Cardiac fibroblast (primary cell): ENCODE measurements around the gene PLA2G4D.

ENCODE experiments used
- DNase-seq, 2 donors: peaks; one replicate each; pipeline versions ENCODE4 v3.0.0 to v3.0.0-alpha.2; 2010; ENCODE audit warnings: low read depth in 2 of 2
- H3K4me3 ChIP-seq, 2 donors: replicated peaks in 1 of 2; 1 replicate in 1 of 2; 2 replicates in 1 of 2; pipeline ENCODE4 v1.5.1; 2011; ENCODE audit warnings: low read depth in 2 of 2, low read length in 2 of 2, mild to moderate bottlenecking in 2 of 2, moderate library complexity in 1 of 2
- TF ChIP-seq, protein P1 (sequence below): IDR thresholded peaks from one replicate; pipeline ENCODE4 v1.5.1; 2011; ENCODE audit warnings: low read depth, mild to moderate bottlenecking, low read length, inconsistent platforms

PLA2G4D gene

DNA sequence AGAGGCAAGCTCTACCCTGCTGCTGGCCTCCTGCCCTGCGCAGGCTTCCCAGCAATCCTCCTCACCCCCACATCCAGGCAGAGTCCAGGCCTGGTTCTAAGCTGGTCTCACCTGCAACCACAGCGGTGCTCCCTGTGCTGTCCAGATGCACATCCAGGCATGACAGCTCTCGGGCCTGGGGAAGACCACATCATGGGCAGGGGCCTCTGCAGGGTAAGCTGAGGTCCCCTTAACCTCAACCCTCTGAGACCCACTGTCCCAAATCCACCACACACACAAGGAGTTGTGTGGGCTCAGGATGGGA, 10.8 kb downstream of the PLA2G4D start:
- no peak overlapping the region for H3K4me3 ChIP-seq
- TF ChIP-seq, protein P1, sequence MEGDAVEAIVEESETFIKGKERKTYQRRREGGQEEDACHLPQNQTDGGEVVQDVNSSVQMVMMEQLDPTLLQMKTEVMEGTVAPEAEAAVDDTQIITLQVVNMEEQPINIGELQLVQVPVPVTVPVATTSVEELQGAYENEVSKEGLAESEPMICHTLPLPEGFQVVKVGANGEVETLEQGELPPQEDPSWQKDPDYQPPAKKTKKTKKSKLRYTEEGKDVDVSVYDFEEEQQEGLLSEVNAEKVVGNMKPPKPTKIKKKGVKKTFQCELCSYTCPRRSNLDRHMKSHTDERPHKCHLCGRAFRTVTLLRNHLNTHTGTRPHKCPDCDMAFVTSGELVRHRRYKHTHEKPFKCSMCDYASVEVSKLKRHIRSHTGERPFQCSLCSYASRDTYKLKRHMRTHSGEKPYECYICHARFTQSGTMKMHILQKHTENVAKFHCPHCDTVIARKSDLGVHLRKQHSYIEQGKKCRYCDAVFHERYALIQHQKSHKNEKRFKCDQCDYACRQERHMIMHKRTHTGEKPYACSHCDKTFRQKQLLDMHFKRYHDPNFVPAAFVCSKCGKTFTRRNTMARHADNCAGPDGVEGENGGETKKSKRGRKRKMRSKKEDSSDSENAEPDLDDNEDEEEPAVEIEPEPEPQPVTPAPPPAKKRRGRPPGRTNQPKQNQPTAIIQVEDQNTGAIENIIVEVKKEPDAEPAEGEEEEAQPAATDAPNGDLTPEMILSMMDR, result no peak
- no peak for DNase-seq

DNA sequence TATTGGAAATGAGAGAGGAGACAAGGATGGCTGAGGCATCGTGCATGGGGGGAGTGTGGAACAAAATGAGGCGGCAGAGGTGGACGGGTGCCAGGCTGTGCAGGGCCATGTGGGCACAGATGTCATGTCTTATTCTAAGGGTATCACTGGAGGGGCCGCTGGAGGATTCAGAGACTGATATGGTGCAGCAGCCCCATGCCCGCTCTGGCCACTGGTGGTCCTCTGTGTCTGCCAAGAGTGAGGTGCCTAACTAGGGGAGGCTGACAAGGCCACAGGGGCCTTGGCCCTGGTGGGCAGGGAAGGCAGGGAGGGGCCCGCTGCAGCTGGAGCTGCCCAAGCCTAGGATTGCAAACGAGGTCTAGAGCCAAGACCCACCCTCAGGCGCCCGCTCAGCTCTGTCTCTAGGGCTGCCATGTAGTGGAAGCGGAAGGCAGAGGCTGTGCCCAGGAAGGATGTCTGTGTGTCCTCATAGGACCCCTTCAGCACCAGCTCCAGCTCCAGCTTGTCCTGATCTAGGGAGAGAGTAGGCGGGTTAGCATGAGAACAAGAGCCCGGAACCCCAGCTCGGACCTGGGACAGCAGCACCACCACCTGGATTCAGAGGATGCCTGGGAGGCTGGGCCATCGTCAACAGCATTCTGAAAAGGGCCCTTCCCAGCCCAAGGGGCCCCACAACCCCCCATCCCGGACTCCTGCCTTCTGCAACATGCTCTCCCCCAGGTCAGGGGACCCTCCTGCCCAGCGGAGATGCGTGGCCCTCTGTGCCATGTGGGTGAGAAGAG, 11.3 kb downstream of the PLA2G4D start:
- TF ChIP-seq, protein P1, result no peak
- DNase-seq, result no peak
- H3K4me3 ChIP-seq, result no peak overlapping the region

DNA sequence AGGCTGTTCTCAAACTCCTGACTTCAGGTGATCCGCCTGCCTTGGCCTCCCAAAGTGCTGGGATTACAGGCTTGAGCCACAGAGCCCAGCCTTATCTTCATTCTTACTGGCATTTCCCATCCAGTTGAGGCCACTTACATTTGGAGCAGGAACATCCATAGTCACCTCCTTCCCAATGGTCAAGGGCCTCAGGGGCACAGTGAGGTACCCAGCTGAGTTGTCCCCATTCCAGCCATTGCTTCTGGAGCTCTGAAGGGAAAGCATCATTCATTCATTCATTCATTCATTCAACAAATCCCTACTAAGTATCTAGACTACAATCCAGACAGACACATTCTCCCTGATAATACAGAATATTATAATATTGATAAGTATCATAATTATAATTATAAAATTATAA, 12.2 kb downstream of the PLA2G4D start:
- H3K4me3 ChIP-seq, result no peak overlapping the region
- DNase-seq, result no peak
- TF ChIP-seq, protein P1, result no peak

DNA sequence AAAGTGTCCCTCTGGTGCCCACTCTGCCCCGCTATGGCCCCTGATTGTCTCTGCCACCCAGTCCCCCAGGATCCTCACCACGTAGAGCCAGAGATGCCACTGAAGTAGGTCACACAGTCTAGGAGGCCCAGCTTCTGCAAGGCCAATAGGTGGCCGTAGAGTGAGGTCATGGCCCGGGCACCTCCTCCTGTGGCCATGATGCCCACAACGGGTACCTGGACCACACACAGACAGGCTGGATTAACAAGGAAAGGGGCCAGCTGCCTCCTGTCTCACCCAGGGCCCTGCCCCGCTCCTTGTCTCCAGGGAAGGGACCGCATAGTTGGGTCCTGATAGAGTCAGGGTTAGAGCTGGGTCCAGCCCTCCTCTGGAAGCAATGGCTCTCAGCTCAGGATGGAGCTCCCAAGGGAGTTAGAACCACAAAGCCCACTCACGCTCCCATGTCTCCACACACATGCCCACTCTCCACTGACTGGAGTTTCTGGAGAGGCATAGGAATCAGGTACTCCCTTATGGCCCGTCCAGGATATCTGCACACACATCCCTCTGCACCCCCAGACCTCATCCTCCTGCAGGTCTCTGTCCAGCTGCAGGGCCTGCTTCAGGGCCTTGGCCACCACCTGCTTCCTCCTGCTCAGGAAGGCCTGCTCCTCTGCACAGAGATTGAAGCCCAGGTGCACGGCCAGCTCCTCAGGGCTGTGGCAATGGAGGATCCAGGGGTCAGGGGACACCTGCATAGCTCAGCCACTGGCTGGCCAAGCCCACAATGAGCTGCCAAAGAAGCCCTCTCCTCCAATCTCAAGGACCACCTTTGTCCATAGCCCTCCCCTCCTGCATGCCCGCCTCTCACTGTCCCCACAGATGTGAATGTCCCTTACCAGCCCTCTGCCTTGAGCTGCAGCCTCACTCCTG, 13.2 kb downstream of the PLA2G4D start:
- no peak overlapping the region for H3K4me3 ChIP-seq
- DNase-seq, result no peak
- TF ChIP-seq, protein P1, result no peak

DNA sequence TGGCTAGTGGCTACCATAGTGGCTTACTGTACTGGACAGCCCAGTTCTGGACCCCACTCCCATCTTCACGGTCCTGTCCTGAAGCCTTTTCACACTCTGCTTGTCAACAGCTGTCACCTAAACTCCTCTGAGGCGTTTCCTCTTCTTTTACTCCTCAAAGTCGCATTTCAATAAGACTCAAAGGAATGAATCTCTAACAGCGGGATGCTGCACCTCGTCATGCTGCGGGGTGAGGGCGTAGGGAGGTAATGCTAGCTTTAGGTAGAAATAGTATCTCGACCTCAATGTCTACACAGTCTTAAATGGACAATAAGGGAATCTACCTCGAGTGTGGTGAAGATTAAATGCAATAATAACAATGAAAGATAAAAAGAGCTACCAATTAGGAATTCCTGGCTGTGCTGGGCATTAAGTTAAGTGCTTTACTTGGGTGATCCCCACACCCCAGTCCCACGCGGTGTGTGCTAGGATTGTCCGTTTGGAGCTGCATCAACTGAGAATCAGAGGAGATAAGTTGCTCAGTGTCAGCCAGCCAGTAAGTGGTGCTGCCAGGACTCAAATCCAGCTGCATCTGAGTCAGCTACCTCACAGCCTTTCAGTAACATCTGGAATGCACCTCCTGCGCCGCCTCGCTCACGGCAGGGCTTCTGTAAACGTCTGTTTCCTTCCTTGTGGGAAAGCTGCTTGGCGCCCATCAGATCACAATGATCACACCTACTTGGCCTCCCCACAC, 14.0 kb downstream of the PLA2G4D start:
- TF ChIP-seq, protein P1, result no peak
- DNase-seq, result peak; percentile 19 to 48
- H3K4me3 ChIP-seq, result no peak overlapping the region

DNA sequence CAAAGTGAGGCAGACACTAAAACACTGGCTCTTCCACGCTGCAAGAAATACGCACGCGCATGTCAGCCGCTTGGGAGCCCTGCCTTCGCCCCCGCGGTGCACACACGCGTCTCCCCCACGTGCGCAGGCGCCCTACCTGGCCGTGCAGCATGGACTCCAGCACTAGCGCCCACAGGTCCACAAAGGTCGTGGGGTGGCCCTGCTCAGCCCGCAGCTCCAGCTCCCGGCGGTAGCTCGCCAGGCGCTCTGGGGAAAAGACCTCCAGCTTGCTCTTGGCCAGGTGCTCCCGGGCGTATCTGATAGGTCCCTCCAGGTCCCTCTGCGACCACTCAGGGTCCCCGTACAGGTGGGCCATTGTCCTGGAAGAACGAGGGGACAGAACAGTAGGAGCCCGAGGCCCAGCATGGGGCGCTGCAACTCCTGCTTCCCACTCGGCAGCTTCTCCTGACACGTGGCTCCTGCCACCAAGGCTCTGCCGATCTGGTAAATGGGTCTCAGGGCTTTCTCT, 14.9 kb downstream of the PLA2G4D start:
- TF ChIP-seq, protein P1, result no peak
- H3K4me3 ChIP-seq, result no peak overlapping the region
- no peak for DNase-seq
